ENCODE measurements around the gene HAND1. TPM values are rescaled to one million over a fixed set of nuclear protein-coding genes. Genes with fewer than 3 reads are reported as not detected.
A peak's percentile ranks its signal among the peaks of the same experiment; 100 is the strongest.

HAND1 gene
- total RNA-seq, 1 donor from 2014 or later = 2.6 TPM

DNA sequence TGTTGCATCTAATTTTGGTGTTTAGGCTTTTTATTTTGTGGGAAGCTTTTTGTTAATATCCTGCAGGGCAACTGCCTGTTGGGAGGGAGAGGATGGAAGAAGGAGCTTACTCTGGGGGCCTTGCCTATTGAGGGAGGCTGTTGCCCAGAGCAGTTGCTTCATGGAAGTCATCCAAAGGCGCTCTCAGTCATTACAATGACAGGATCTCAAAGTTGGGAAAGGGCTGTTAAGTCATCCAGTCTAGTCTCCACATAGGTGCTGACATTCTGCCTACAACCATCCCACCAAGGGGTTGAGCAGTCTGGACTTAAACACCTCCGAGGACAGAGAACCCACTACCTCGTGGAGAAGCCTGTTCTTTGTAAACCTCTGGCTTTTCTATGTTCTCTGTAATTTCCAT is 19.0 kb downstream of the HAND1 start:
- DNase-seq (ENCODE audit: low spot score) = no peak

DNA sequence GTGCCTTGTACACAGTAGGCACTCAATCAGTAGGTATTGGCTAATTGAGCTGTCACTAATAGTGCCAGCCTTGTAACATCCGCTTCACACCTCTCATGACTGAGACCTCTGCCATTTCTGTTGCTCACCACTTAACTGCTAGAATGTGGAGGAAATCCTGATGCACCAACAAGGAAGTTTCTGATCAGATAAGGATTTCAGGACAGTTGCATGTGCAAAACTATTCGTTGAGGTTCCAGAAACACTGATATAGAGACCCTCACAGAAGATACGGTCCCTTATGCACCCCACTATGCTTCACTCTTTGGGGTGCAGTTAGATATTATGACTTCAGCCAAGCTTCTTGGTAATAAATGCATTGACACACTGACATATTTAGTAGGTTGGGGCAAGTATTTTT is 21.5 kb downstream of the HAND1 start:
- DNase-seq (ENCODE audit: low spot score) = no peak

- DNase-seq (ENCODE audit: low spot score) = no peak
These were observed 22.4 kb downstream of the HAND1 start for GRCh38 chr5:154455585-154455984.

DNA sequence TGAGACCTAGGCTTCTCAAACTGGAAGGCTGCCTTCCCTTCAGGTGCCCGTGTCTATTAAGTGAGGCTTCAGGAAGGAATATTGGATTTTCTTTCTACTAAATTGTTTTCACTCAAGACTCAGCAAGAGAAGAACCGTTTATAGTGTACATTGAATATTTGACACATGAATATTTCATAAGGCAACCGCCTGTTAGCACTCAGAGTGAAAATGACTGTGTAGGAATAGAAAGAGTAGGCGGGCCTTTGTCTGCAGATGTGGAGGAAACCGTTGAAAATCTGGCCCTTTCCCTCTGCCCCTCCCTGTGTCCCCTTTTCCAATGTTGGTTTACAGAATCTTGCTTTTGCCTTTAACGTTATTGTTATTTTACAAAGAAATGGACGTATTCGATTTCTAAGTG is 26.1 kb downstream of the HAND1 start:
- DNase-seq (ENCODE audit: low spot score) = no peak

GRCh38 chr5:154449786-154450185 is 28.2 kb downstream of the HAND1 start:
- no peak for DNase-seq (ENCODE audit: low spot score)

DNA sequence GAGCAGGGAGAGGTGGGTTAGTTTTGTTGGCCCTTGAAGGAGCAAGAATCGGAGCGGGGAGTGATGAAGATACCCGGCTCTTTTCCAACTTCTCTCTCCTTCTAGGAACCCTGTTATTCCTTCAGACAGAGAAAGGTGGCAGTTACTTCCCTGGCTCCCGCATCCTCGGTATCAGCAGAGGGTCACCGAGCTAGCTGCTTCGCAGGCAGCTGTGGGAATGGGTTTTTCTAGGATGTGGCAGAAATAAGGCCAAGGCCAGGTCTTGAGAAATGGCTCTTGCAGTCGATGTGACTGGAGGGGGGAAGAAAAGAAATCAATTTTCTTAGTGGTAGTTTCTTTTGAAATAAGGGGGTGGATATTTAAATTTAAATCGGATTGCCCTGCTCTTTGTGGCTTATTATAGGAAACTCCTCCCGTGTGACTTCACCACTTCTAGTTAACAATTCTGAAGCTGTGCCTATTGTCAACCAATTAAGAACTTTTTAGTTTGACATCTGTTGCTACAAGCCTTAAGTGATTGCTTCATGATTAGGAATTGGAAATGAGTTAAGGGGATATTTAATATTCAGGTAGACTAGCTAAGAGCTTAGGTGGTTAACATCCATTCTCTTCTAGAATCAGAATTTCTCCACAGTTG is 30.8 kb downstream of the HAND1 start:
- no peak for DNase-seq (ENCODE audit: low spot score)

DNA sequence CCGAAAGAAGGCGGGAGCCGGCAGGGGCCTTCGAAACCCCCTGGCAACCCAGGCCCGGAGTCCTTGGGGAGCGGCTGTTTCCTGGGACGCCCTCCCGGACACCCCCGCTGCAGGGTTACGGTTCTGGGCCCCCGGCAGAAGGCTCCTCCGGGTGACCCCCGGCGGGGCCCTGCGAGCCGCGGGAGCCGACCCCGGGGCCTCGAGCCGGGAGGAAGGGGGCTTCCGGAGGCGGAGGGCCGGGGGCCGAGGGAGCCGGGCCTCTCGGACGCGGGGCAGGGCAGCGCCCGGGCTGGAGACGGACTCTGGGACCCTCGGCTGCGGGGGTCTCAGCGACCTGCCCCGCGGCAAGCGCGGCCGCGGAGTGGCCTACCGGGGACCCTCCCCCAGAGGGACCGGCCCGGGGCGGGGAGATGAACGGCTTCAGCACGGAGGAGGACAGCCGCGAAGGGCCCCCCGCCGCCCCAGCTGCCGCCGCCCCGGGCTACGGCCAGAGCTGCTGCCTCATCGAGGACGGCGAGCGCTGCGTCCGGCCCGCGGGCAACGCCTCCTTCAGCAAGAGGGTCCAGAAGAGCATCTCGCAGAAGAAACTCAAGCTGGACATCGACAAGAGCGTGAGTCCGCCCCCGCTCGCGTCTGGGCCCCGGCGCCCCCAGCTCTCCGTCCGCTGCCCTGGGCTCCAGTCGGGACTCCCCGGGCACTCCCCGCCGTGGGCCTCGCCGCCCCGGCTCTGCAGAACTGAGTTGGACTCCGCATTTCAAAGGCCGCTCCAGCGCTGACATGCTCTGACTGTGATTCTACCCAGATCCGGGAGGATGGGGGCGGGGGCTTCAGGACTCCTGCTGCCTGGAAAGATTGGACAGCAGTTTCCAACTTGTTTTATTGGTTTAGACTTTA is 31.6 kb downstream of the HAND1 start:
- DNase-seq (ENCODE audit: low spot score) = peak; percentile 91

GRCh38 chr5:154445422-154446194 is 32.4 kb downstream of the HAND1 start, which contains the start of gene SAP30L:
Gene SAP30L (plus strand): TSS chr5:154445997. CDS start chr5:154446605, 608 bp downstream.
- peak; percentile 97 for DNase-seq (ENCODE audit: low spot score)

GRCh38 chr5:154444556-154445421 is 33.2 kb downstream of the HAND1 start:
- DNase-seq (ENCODE audit: low spot score) = peak; percentile 5

DNA sequence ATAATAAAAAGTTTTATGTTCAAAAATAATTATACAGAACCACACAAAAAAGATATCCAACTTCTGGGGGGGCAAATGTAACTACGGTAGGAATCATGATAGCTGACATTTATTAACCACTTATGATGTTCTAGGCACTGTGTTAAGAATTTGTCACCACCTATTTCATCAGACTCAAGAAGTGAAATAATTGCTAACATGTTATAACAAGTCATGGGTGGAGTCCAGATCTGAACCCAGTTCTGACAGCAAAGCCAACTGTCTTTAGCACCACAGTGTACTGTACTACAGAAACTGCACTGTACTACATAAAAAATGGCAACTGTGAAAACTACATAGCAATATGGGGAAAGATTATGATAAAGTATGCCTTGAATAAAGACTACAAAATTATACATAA is 35.2 kb downstream of the HAND1 start:
- no peak for DNase-seq (ENCODE audit: low spot score)

- DNase-seq (ENCODE audit: low spot score) = no peak
These were observed 37.5 kb downstream of the HAND1 start for GRCh38 chr5:154440540-154440939.

GRCh38 chr5:154437281-154437965 is 40.6 kb downstream of the HAND1 start:
- no peak for DNase-seq (ENCODE audit: low spot score)

GRCh38 chr5:154435226-154435625 is 42.8 kb downstream of the HAND1 start:
- no peak for DNase-seq (ENCODE audit: low spot score)

- DNase-seq (ENCODE audit: low spot score) = no peak
These were observed 46.9 kb downstream of the HAND1 start for GRCh38 chr5:154430961-154431630.

- no peak for DNase-seq (ENCODE audit: low spot score)
These were observed 47.6 kb downstream of the HAND1 start for GRCh38 chr5:154430466-154430865.

DNA sequence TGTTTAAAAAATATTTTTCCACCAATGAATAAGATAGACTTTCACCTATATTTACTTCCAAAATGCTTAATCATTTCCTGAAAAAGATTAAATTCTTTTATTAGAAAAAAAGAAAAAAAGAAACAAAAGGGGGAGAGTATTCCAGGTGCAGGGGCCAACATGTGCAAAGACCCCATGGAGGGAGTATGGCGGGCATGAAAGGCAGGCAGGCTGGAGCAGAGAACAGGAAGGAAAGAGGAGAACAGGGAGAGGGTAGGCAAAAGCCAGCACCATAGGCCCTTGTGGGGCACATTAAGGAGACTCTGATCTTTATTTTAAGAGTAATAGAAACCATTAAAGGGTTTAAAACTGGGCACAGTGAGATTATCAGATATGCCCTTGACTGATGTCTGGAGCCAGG is 48.7 kb downstream of the HAND1 start:
- DNase-seq (ENCODE audit: low spot score) = no peak

DNA sequence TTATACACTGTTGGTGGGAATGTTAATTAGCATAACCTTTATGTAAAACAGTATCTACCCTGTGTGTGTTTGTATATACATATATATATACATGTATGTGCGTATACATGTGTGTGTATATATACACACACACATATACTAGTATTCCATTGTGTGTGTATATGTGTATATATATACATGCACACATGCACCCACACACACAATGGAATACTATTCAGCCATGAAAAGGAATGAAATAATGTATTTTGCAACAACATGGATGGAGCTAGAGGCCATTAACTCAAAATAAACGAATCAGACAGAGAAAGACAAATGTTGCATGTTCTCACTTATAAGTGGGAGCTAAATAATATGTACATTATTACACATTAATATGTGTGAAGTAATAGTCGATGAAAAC is 49.8 kb downstream of the HAND1 start:
- no peak for DNase-seq (ENCODE audit: low spot score)

Measured in umbilical cord (tissue), 2 donors.